DMS79 (cell line): ENCODE measurements around the gene CCNG2.

Source experiments
- DNase-seq: peaks from one replicate; lab custom pipeline; 2025; lab: John Stamatoyannopoulos, UW

The CCNG2 gene

DNA sequence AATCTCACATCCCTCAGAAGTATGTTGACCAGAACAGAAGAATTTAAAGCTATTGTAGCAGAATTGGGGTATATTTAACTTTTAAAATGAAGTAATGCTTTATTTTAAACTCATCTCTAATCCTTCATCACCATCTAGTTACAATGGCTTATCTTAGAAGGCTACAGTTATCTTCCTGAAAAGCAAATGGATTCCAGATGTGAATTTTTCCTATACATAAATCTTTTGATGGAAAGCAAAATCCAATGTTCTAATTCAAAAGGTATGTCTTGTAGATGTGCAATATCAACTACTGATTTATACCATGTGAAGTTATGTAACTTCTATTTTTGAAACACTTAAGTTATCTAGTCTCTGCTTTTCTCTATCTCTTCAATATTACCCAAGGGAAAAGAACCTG lies 47.6 kb downstream of the CCNG2 start:
- DNase-seq = no peak

DNA sequence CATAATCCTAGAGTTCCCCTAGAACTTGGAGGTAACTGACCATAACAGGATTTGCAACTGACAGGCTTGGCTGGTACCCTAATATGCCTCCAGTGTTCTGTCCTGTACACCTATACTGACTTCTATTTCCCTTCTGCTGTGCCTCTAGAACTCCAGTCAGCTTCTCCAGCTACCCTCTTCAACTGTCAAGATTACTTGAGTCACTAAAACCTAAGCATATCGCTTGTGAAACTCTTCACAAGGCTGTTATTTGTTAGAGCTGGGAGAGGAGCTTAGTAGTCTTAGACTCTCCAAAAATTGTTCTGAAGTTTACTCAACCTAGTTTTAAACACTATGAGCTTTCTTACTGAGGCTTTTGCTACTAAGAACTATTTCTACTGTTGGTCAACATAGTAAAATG lies 52.0 kb downstream of the CCNG2 start:
- no peak for DNase-seq

- DNase-seq = no peak
Measured at GRCh38 chr4:77209936-77210335, 52.9 kb downstream of the CCNG2 start.

DNA sequence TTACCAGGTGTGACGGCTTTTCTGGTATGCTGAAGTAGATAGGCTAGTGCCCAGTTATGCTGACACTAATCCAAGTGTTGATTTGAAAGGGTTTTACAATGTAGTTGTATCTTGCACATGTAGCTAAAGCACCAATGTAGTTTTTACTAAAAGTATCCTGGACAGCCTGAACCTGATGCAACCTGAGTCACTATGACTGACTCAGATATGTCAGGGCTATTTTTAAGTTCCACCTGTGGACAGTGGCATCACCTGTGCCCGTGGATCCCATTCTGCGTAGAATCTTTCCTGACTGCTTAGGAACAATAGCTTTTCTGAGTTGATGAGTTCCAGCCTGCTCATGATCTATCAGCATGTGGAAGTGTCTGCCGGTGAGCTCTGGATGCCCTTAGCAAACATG lies 58.1 kb downstream of the CCNG2 start:
- no peak for DNase-seq

DNA sequence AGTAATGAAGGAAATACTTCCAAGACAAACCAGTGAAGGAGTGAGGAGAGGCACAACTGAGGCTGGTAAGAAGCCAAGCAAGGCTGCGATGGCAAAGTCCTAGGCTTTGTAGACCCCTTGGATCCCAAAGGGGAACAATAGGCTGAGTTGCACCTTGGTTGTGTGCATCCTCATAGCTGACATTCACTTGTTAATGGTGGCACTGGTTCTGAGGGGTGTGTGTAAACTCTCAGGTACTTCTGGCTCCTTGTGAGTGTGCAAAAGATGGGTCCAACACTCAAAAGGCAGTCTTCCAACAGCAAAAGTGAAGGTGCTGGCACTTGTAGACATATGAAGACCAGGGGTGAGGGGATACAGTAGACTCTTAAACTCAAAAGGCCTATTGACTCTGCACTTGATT lies 60.5 kb downstream of the CCNG2 start:
- DNase-seq = no peak

GRCh38 chr4:77219266-77219665 lies 62.3 kb downstream of the CCNG2 start:
- DNase-seq = no peak
